Muscle of leg (tissue), 11 donors: Measurements from ENCODE around the gene COL27A1. TPM values are rescaled to one million over a fixed set of nuclear protein-coding genes. Genes with fewer than 3 reads are reported as not detected.

Experiments
- DNase-seq: peaks from one replicate; pipeline ENCODE4 v3.0.0; 2013
- H3K27ac ChIP-seq: one replicate; pipeline ENCODE4 v1.5.1; 2013; ENCODE audit warnings: mild to moderate bottlenecking, low read length, control low read depth
- H3K27me3 ChIP-seq: one replicate; pipeline ENCODE4 v1.6.1; 2013; ENCODE audit warnings: low read length; ENCODE audit not compliant: control insufficient read depth, insufficient read depth
- H3K36me3 ChIP-seq: one replicate; pipeline ENCODE4 v1.6.1; 2013; ENCODE audit warnings: low read length; ENCODE audit not compliant: control insufficient read depth, insufficient read depth
- H3K4me1 ChIP-seq: one replicate; pipeline ENCODE4 v1.6.1; 2013; ENCODE audit warnings: low read length; ENCODE audit not compliant: control insufficient read depth, insufficient read depth
- H3K4me3 ChIP-seq: one replicate; pipeline ENCODE4 v1.5.1; 2013; ENCODE audit warnings: low read length, control low read depth
- H3K9me3 ChIP-seq: replicated peaks from 2 replicates; pipeline ENCODE4 v1.6.1; 2013; ENCODE audit warnings: low read depth, low read length; ENCODE audit not compliant: control insufficient read depth
- WGBS: methylation state at CpG from one replicate; pipeline ENCODE4 v1.1.5; 2013; ENCODE audit warnings: missing lambda C conversion rate; ENCODE audit not compliant: insufficient coverage; 5-methylcytosine and 5-hydroxymethylcytosine counted together
- polyA plus RNA-seq, 8 donors: library from polyadenylated mRNA; unstranded; fragments of 120-200 nt; gene quantifications; one replicate each; pipeline versions ENCODE4 v1.2.1 to v1.2.3, GENCODE V29; 2013; ENCODE audit warnings: inconsistent platforms in 1 of 8, low replicate concordance in 1 of 8; ENCODE audit not compliant: insufficient read length in 8 of 8, insufficient read depth in 1 of 8
- total RNA-seq: library from RNA; stranded (reverse); fragments of 120-200 nt; gene quantifications from one replicate; pipeline ENCODE4 v1.2.4, GENCODE V29; 2013

Gene COL27A1
- total and polyA plus RNA-seq, 9 donors: 22.1 to 41.3 (median 33.9) TPM

DNA sequence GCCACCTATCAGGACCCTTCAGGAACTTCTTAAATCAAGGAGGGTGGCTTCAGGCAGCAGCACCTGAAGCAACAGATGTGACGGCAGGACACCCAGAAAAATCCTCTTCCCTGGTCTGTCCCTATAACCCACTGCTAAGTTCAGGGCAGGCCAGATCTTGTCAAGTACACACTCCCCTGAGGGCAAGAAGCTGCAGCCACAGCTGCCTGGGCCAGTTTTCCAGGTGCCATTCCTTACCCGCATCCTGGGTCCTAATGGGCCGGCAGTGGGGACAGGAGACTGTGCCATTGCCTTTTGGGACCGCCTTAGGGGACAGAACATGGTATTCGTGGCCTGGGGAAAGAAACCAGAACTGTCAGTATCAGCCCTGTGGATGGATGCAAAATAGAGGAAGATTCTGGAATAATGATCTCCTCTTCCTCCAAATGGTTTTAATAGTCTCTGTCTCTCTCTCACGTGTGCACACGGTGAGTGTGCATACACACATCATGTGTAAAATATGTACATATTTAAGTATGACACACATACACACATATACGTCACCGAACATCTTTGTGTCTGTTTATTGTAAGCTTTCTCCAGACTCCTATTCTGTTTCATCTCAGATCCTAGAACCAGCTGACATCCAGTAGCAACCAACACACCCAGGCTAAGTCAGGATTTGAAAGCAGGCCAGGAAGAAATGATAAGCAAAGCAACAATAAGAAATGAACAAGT lies 188.3 kb downstream of the COL27A1 start:
- Histone ChIP-seq H3K4me1 (no peaks in the 10 kb centered on the region), H3K9me3 (no peaks in the 10 kb centered on the region), H3K27ac (no peak overlapping the region), H3K4me3 (no peak overlapping the region), H3K27me3 (no peaks in the 10 kb centered on the region), H3K36me3 (peaks cover 83% of the 10 kb centered on the region)
- DNase-seq: no peak
- 93% methylated on average over 5 of the region's 9 CpGs for WGBS

DNA sequence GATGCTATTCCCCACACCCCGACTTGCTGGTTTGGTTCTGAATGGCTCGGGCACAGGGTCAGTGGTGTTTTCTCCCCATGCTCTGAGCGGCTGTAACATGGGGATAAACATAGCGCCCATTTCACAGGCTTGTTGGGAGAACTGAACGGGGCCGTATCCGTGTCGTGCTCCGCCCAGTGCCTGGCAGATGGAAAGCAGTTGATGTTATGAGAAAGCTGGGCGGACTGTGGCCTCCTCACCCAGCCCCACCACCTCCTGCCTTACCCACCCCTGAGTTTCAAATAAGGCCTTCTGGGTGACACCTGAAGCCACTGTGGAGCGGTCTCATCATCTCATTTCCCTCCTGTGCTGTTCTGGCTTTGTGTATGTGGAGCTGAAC lies 188.8 kb downstream of the COL27A1 start:
- H3K27me3 ChIP-seq: no peaks in the 10 kb centered on the region
- DNase-seq: no peak
- H3K27ac ChIP-seq: no peak overlapping the region
- no peaks in the 10 kb centered on the region for H3K4me1 ChIP-seq
- H3K9me3 ChIP-seq: no peaks in the 10 kb centered on the region
- peaks cover 83% of the 10 kb centered on the region for H3K36me3 ChIP-seq
- H3K4me3 ChIP-seq: no peak overlapping the region
- 83% methylated on average over 4 of the region's 11 CpGs for WGBS

DNA sequence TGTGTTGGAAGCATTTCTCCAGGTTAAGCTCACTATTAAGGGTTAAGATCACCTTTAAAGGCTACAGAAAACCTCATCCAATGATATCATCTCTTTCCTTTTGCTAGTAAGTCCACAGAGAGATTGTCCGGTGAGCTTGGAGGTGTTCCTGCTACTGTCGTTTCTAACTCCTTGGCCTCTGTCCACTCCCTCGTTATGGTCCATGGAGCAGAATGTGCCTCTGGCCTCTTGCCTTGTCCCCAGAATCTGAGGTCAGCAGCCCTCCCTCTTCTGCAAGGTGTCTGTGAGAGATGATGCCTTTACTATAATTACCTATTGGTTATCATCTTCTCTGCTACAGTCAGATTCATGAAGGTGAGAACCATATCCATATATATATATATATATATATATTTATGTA lies 189.4 kb downstream of the COL27A1 start:
- Histone ChIP-seq H3K4me3 (no peak overlapping the region), H3K27me3 (no peaks in the 10 kb centered on the region), H3K9me3 (no peaks in the 10 kb centered on the region), H3K36me3 (peaks cover 83% of the 10 kb centered on the region), H3K27ac (no peak overlapping the region), H3K4me1 (no peaks in the 10 kb centered on the region)
- no CpG with 5 or more reads among the region's 3 CpGs for WGBS
- no peak for DNase-seq

DNA sequence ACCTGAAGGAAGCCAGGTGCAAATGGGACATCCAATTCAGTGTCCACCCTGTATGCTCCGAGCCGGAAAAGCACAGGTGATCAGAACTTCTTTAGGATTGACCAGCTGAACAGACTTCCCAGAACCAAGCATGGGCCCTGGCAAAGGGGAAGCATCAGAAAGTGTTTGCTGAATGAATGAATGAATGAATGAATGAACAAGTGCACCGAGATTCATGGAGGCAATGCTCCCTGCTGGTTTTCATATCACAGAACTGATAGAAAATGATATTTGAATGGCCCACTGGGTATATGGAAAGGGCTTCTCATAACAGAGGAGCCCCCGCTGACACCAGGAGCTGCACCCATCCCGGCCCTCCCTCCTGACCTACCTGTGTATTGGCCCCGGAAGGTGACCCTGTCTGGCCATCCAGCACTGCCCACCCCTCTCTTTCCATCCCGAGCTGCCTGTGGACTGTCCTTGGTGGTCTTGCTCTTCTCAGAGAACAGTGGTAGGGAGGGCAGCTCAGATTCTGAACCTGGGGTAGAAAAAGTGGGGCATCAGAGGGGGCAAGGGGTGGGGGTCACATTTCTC lies 190.2 kb downstream of the COL27A1 start:
- peaks cover 83% of the 10 kb centered on the region for H3K36me3 ChIP-seq

DNA sequence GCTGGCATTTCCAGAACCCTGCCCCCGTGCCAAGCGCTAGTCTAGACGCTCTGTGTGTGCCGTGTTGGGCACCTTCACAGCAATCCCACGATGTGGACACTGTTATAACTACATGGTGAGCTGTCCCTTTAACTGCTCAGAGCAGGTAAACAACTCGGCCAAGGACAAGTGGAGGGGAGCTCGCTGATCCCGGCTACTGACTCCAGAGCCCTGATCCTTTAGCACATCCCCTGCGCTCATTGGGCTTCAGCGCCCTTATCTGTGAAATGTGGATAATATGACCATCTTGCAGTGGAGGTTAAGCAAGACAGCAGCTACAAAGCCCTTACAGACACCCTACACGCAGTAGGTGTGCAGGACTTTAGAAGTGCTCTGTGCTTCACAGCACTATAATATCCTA lies 190.8 kb downstream of the COL27A1 start:
- WGBS: 84% methylated on average over 6 of the region's 11 CpGs
- H3K4me1 ChIP-seq: no peaks in the 10 kb centered on the region

More for the DNA sequence above, 190.2 kb downstream of the COL27A1 start:
- DNase-seq: no peak
- Histone ChIP-seq H3K9me3 (no peaks in the 10 kb centered on the region), H3K4me1 (no peaks in the 10 kb centered on the region), H3K4me3 (no peak overlapping the region), H3K27me3 (no peaks in the 10 kb centered on the region), H3K27ac (no peak overlapping the region)
- WGBS: 83% methylated on average over 3 of the region's 7 CpGs

DNA sequence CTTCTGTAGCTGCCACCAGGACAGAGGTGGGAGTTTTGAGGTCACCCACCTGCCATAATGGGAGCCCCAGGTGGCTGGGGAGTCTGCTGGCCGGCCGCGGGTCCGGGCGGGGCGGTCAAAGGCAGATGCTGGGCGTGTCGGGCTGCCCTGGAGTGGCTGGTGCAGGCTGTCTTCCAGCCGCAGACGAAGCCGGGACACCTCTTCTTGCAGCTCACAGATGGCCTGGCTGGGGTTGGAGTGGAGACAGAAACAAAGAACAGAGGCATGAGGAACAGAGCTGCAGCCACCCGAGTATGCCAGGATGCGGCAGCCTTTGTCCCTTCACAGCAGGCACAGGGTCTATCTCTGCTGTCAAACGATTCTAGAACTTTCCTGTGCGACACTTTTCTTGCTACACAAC lies 192.3 kb downstream of the COL27A1 start:
- no peak for DNase-seq
- peaks cover 73% of the 10 kb centered on the region for H3K36me3 ChIP-seq

More for the DNA sequence above, 190.8 kb downstream of the COL27A1 start:
- no peaks in the 10 kb centered on the region for H3K27me3 ChIP-seq
- H3K9me3 ChIP-seq: no peaks in the 10 kb centered on the region
- DNase-seq: no peak
- peaks cover 82% of the 10 kb centered on the region for H3K36me3 ChIP-seq
- H3K27ac ChIP-seq: no peak overlapping the region
- H3K4me3 ChIP-seq: no peak overlapping the region

DNA sequence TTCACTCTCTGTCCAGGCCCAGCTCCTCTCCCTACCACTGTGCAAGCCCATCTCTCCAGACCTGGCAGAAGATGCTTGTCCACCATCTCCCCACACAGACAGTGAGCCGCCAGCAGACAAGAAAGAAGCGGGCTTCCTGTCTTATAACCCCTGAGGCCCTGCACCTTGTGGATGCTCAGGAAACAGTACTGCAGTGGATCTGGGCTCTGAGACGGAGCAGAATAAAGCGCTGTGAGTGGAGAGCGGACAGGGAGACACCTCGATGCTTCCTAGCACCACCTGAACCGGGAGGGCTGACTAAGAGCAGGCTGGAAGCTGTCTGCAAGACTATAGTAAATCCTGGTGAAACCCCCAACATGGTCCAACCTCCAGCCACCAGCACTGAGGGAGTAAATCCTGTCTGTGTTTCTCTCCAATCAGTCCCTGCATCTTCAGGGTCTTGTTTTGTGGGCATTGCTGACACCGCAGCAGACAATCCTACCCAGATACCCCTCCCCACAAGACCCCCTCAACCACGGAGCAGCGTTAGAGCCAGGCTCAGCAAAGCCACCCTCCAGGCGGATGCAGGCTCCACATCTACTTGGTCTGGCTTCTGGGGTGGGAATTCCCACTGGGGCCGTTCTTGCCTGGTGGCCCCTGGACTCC lies 193.0 kb downstream of the COL27A1 start:
- Histone ChIP-seq H3K4me3 (no peak overlapping the region), H3K36me3 (peaks cover 67% of the 10 kb centered on the region), H3K27ac (no peak overlapping the region), H3K9me3 (no peaks in the 10 kb centered on the region), H3K4me1 (no peaks in the 10 kb centered on the region), H3K27me3 (no peaks in the 10 kb centered on the region)
- 79% methylated on average over 10 of the region's 12 CpGs for WGBS
- no peak for DNase-seq

More for the DNA sequence above, 192.3 kb downstream of the COL27A1 start:
- 80% methylated on average over 12 of the region's 15 CpGs for WGBS
- Histone ChIP-seq H3K4me3 (no peak overlapping the region), H3K4me1 (no peaks in the 10 kb centered on the region), H3K27ac (no peak overlapping the region), H3K27me3 (no peaks in the 10 kb centered on the region), H3K9me3 (no peaks in the 10 kb centered on the region)

DNA sequence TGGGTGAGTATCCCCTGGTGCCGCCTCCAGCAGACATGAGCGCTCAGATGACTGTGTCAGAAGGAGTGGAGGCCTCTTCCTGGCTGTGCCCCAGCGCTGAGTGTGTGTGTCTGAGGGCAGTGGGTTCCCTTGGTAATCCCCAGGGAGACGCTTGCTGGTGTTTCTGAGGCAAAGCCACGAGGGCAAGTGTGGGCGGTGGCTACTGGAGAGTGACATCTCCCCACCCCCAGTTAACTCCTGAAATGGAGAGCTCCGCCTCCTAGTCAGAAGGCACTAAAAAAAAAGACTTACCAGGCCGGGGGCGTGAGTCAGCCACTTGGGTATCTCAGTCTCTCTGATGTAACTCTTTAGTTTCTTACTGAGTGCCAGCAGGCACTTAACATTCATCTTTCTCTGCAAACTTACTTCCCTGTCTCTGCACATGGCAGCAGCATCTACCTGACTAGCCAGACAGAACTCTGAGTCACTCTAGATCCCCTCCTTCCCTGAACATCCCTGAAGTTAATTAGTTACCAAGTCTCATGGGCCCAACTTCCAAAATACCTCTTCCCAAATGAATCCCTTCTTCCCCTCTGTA lies 193.7 kb downstream of the COL27A1 start:
- Histone ChIP-seq H3K27me3 (no peaks in the 10 kb centered on the region), H3K36me3 (peaks cover 61% of the 10 kb centered on the region), H3K27ac (no peak overlapping the region), H3K4me1 (no peaks in the 10 kb centered on the region), H3K9me3 (no peaks in the 10 kb centered on the region), H3K4me3 (no peak overlapping the region)
- no peak for DNase-seq
- WGBS: 50% methylated on average over 7 of the region's 9 CpGs

DNA sequence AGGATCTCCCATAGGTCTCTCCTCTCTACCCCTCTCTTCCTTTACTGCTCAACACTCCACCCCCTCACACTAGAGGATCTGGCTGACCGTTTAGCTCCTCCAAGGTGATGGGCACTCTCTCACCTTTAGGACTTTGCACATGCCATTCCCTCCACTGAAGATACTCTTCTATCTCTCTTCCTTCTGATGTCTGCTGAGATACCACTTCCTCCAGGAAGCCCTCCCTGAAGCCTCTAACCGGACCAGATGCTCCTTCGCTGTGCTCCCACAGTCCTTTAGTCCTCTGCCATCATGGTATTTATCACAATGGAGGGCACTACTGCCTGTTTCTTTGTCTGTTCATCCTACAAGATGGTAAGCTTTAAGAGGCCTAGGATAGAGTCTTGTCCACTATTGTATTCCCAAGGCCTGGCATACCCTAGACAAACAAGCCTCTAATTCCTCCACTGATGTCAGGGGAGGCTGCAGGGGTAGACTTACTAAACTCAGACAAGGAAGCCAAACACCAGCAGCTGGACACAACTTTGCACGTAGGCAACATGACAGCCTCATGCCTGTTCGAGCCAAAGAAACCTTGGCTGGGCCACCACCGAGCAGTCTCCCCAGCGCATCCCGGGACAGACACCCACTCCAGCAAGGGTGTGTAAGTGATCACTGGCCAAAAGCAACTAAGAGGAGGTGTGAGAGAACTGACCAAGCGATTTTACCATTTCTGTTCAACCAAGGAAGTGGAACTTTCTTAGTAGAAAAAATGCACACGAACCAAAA lies 194.6 kb downstream of the COL27A1 start:
- no peaks in the 10 kb centered on the region for H3K9me3 ChIP-seq
- H3K27ac ChIP-seq: no peak overlapping the region
- no peaks in the 10 kb centered on the region for H3K4me1 ChIP-seq
- peaks cover 57% of the 10 kb centered on the region for H3K36me3 ChIP-seq
- 79% methylated on average over 5 of the region's 10 CpGs for WGBS
- H3K27me3 ChIP-seq: no peaks in the 10 kb centered on the region
- H3K4me3 ChIP-seq: no peak overlapping the region
- no peak for DNase-seq
